ENCODE measurements around the gene CLDN9. TPM values are rescaled to one million over a fixed set of nuclear protein-coding genes. Genes with fewer than 3 reads are reported as not detected.

Gene CLDN9
- polyA plus RNA-seq, 1 donor from 2014 or later, result not detected

- Histone ChIP-seq H4K20me1 (ENCODE audit: insufficient read depth) (no peaks in the 10 kb centered on the region), H3K27me3 (ENCODE audit: insufficient read depth, low read depth, low read length) (no peaks in the 10 kb centered on the region), H2AFZ (ENCODE audit: low read depth, low read length) (no peak overlapping the region), H3K27ac (ENCODE audit: low read length) (no peak overlapping the region), H3K9me3 (ENCODE audit: low read length) (no peaks in the 10 kb centered on the region), H3K79me2 (replicated peaks; ENCODE audit: insufficient read depth, low read length) (no peaks in the 10 kb centered on the region), H3K4me2 (ENCODE audit: low read length) (no peak overlapping the region), H3K36me3 (ENCODE audit: insufficient read depth, low read length) (no peaks in the 10 kb centered on the region), H3F3A (ENCODE audit: insufficient read depth, low read length, poor library complexity, severe bottlenecking) (no peaks in the 10 kb centered on the region), H3K9me2 (ENCODE audit: insufficient read depth, low read length) (no peaks in the 10 kb centered on the region), H3K4me3 (ENCODE audit: low read length) (no peak overlapping the region), H3K9ac (ENCODE audit: low read length) (no peak overlapping the region)
- no peak for TF ChIP-seq SMC3 (conservative IDR thresholded peaks at IDR 0.05; ENCODE audit: poor library complexity)
- TF ChIP-seq, protein P1, sequence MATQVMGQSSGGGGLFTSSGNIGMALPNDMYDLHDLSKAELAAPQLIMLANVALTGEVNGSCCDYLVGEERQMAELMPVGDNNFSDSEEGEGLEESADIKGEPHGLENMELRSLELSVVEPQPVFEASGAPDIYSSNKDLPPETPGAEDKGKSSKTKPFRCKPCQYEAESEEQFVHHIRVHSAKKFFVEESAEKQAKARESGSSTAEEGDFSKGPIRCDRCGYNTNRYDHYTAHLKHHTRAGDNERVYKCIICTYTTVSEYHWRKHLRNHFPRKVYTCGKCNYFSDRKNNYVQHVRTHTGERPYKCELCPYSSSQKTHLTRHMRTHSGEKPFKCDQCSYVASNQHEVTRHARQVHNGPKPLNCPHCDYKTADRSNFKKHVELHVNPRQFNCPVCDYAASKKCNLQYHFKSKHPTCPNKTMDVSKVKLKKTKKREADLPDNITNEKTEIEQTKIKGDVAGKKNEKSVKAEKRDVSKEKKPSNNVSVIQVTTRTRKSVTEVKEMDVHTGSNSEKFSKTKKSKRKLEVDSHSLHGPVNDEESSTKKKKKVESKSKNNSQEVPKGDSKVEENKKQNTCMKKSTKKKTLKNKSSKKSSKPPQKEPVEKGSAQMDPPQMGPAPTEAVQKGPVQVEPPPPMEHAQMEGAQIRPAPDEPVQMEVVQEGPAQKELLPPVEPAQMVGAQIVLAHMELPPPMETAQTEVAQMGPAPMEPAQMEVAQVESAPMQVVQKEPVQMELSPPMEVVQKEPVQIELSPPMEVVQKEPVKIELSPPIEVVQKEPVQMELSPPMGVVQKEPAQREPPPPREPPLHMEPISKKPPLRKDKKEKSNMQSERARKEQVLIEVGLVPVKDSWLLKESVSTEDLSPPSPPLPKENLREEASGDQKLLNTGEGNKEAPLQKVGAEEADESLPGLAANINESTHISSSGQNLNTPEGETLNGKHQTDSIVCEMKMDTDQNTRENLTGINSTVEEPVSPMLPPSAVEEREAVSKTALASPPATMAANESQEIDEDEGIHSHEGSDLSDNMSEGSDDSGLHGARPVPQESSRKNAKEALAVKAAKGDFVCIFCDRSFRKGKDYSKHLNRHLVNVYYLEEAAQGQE (IDR thresholded peaks at IDR 0.05; ENCODE audit: borderline replicate concordance), result no peak
- no peak for TF ChIP-seq MXI1 (conservative IDR thresholded peaks at IDR 0.05; ENCODE audit: poor library complexity, severe bottlenecking)
- TF ChIP-seq TAF1 (IDR thresholded peaks at IDR 0.05; ENCODE audit: low read depth), result no peak
- no peak for TF ChIP-seq EZH2 (IDR thresholded peaks at IDR 0.05; ENCODE audit: borderline replicate concordance, insufficient read depth, low read length, poor library complexity, severe bottlenecking)
- TF ChIP-seq EP300 (conservative IDR thresholded peaks at IDR 0.05; ENCODE audit: poor library complexity, severe bottlenecking), result no peak
- no peak for TF ChIP-seq RAD21 (conservative IDR thresholded peaks at IDR 0.05)
- no peak for TF ChIP-seq POLR2AphosphoS5 (IDR thresholded peaks at IDR 0.05)
- TF ChIP-seq, protein P2, sequence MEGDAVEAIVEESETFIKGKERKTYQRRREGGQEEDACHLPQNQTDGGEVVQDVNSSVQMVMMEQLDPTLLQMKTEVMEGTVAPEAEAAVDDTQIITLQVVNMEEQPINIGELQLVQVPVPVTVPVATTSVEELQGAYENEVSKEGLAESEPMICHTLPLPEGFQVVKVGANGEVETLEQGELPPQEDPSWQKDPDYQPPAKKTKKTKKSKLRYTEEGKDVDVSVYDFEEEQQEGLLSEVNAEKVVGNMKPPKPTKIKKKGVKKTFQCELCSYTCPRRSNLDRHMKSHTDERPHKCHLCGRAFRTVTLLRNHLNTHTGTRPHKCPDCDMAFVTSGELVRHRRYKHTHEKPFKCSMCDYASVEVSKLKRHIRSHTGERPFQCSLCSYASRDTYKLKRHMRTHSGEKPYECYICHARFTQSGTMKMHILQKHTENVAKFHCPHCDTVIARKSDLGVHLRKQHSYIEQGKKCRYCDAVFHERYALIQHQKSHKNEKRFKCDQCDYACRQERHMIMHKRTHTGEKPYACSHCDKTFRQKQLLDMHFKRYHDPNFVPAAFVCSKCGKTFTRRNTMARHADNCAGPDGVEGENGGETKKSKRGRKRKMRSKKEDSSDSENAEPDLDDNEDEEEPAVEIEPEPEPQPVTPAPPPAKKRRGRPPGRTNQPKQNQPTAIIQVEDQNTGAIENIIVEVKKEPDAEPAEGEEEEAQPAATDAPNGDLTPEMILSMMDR (IDR thresholded peaks at IDR 0.05; ENCODE audit: poor library complexity, severe bottlenecking), result no peak
These were observed 14.1 kb downstream of the CLDN9 start for GRCh38 chr16:3026609-3027488.

- Histone ChIP-seq H3K9me2 (ENCODE audit: insufficient read depth, low read length) (no peaks in the 10 kb centered on the region), H3K4me3 (ENCODE audit: low read length) (no peak overlapping the region), H2AFZ (ENCODE audit: low read depth, low read length) (no peak overlapping the region), H3K9me3 (ENCODE audit: low read length) (no peaks in the 10 kb centered on the region), H4K20me1 (ENCODE audit: insufficient read depth) (no peaks in the 10 kb centered on the region), H3K36me3 (ENCODE audit: insufficient read depth, low read length) (no peaks in the 10 kb centered on the region), H3F3A (ENCODE audit: insufficient read depth, low read length, poor library complexity, severe bottlenecking) (no peaks in the 10 kb centered on the region), H3K9ac (ENCODE audit: low read length) (no peak overlapping the region), H3K27ac (ENCODE audit: low read length) (no peak overlapping the region), H3K4me2 (ENCODE audit: low read length) (no peak overlapping the region), H3K27me3 (ENCODE audit: insufficient read depth, low read depth, low read length) (peaks cover 4% of the 10 kb centered on the region), H3K79me2 (replicated peaks; ENCODE audit: insufficient read depth, low read length) (no peaks in the 10 kb centered on the region)
- TF ChIP-seq SMC3 (conservative IDR thresholded peaks at IDR 0.05; ENCODE audit: poor library complexity) (no peak), EP300 (conservative IDR thresholded peaks at IDR 0.05; ENCODE audit: poor library complexity, severe bottlenecking) (no peak), TAF1 (IDR thresholded peaks at IDR 0.05; ENCODE audit: low read depth) (no peak)
- TF ChIP-seq, protein P2 (IDR thresholded peaks at IDR 0.05; ENCODE audit: poor library complexity, severe bottlenecking), result no peak
- TF ChIP-seq, protein P1 (IDR thresholded peaks at IDR 0.05; ENCODE audit: borderline replicate concordance), result no peak
These were observed 14.7 kb downstream of the CLDN9 start for GRCh38 chr16:3027489-3027795.

All from neural cell (in vitro differentiated cells).